ENCODE data around the gene CDRT4.
"Not testable (repeated sequence)": the region's sequence is repeated elsewhere in the genome, so short reads cannot be mapped to it uniquely, and the experiment has no call there.

CDRT4 gene
- total RNA-seq, result 0 to 0.33 (median 0.04) reads per million in 17 experiments

- DNase-seq, result no peak
These were observed at the start of gene CDRT4 for GRCh38 chr17:15467592-15467991. Gene CDRT4, minus strand, starts transcription at chr17:15467621. Its CDS starts 27,383 bp downstream, at chr17:15440238.

GRCh38 chr17:15516150-15516549 lies 48.7 kb upstream of the CDRT4 start:
- no peak for DNase-seq

- no peak for DNase-seq
These were observed 47.0 kb upstream of the CDRT4 start for GRCh38 chr17:15514469-15514868.

- no peak for DNase-seq
These were observed 46.5 kb upstream of the CDRT4 start for GRCh38 chr17:15513856-15514459.

- no peak for DNase-seq
These were observed 45.8 kb upstream of the CDRT4 start for GRCh38 chr17:15513058-15513791.

GRCh38 chr17:15512071-15512709 lies 44.8 kb upstream of the CDRT4 start:
- no peak for DNase-seq

GRCh38 chr17:15511142-15511541 lies 43.7 kb upstream of the CDRT4 start:
- peak in 2 of 4 experiments; percentile 34 to 43 for DNase-seq

- peak in 2 of 4 experiments; percentile 14 to 32 for DNase-seq
These were observed 42.9 kb upstream of the CDRT4 start for GRCh38 chr17:15510361-15510760.

GRCh38 chr17:15509095-15509494 lies 41.7 kb upstream of the CDRT4 start:
- no peak for DNase-seq

- DNase-seq, result no peak
These were observed 41.0 kb upstream of the CDRT4 start for GRCh38 chr17:15508466-15508865.

GRCh38 chr17:15507896-15508295 lies 40.5 kb upstream of the CDRT4 start:
- no peak for DNase-seq

GRCh38 chr17:15507001-15507400 lies 39.6 kb upstream of the CDRT4 start:
- DNase-seq, result no peak

GRCh38 chr17:15505708-15506107 lies 38.3 kb upstream of the CDRT4 start:
- not testable (repeated sequence) for DNase-seq

- DNase-seq, result no peak
These were observed 36.3 kb upstream of the CDRT4 start for GRCh38 chr17:15503731-15504130.

- peak; percentile 90 to 96 (median 94) for DNase-seq
These were observed 35.1 kb upstream of the CDRT4 start for GRCh38 chr17:15502369-15503112.

- DNase-seq, result no peak
These were observed 34.4 kb upstream of the CDRT4 start for GRCh38 chr17:15501793-15502192.

- no peak for DNase-seq
These were observed 33.9 kb upstream of the CDRT4 start for GRCh38 chr17:15501282-15501681.

GRCh38 chr17:15498107-15498506 lies 30.7 kb upstream of the CDRT4 start:
- no peak for DNase-seq

GRCh38 chr17:15496735-15497670 lies 29.6 kb upstream of the CDRT4 start:
- no peak for DNase-seq

GRCh38 chr17:15494821-15495220 lies 27.4 kb upstream of the CDRT4 start:
- DNase-seq, result no peak

GRCh38 chr17:15493693-15494035 lies 26.2 kb upstream of the CDRT4 start:
- DNase-seq, result no peak

All from suppressor macrophage (primary cell).